Liver (tissue), 9 donors: ENCODE data around the gene CHSY1. TPM values are rescaled to one million over a fixed set of nuclear protein-coding genes. Genes with fewer than 3 reads are reported as not detected.

Source experiments
- DNase-seq: peaks from one replicate; pipeline ENCODE4 v3.0.0-alpha.2; 2017; ENCODE audit warnings: low spot score
- H3K27ac ChIP-seq, 2 donors: one replicate each; pipeline ENCODE4 v1.7.0; 2013; ENCODE audit warnings: inconsistent platforms in 2 of 2, low read length in 2 of 2, control low read depth in 1 of 2, low read depth in 1 of 2, mild to moderate bottlenecking in 1 of 2
- H3K27me3 ChIP-seq, 4 donors: one replicate each; pipeline versions ENCODE4 v1.6.1 to v1.7.0; 2013; ENCODE audit warnings: low read length in 3 of 4, inconsistent platforms in 1 of 4, mild to moderate bottlenecking in 1 of 4, moderate library complexity in 1 of 4; ENCODE audit not compliant: control insufficient read depth in 4 of 4, insufficient read depth in 4 of 4
- H3K36me3 ChIP-seq, 4 donors: one replicate each; pipeline versions ENCODE4 v1.6.1 to v1.7.0; 2013; ENCODE audit warnings: low read length in 3 of 4, mild to moderate bottlenecking in 3 of 4, low read depth in 1 of 4, moderate library complexity in 1 of 4; ENCODE audit not compliant: control insufficient read depth in 4 of 4, insufficient read depth in 3 of 4
- H3K4me1 ChIP-seq, 4 donors: one replicate each; pipeline versions ENCODE4 v1.6.1 to v1.7.0; 2013; ENCODE audit warnings: low read length in 3 of 4, mild to moderate bottlenecking in 3 of 4, moderate library complexity in 1 of 4; ENCODE audit not compliant: control insufficient read depth in 4 of 4, insufficient read depth in 4 of 4
- H3K4me3 ChIP-seq, 3 donors: one replicate each; pipeline versions ENCODE4 v1.6.1 to v1.7.0; 2013; ENCODE audit warnings: low read length in 3 of 3, control low read depth in 1 of 3, low read depth in 1 of 3, mild to moderate bottlenecking in 1 of 3
- H3K9ac ChIP-seq, 2 donors: one replicate each; pipeline ENCODE4 v1.7.0; 2013; ENCODE audit warnings: low read length in 2 of 2, mild to moderate bottlenecking in 2 of 2, moderate library complexity in 2 of 2, control low read depth in 1 of 2, low read depth in 1 of 2
- H3K9me3 ChIP-seq, 4 donors: one replicate each; pipeline versions ENCODE4 v1.6.1 to v1.7.0; 2013; ENCODE audit warnings: low read length in 3 of 4; ENCODE audit not compliant: control insufficient read depth in 4 of 4
- CTCF ChIP-seq: fragments of 150-350 bp; IDR thresholded peaks from 2 replicates; pipeline ENCODE4 v1.5.1; 2017; ENCODE audit warnings: improper control_type of control experiment, low read depth, low read length; ENCODE audit not compliant: missing input control
- EGR1 ChIP-seq, 2 donors: IDR thresholded peaks; 2 replicates each; pipeline ENCODE4 v1.6.1; 2016 to 2018; ENCODE audit warnings: antibody characterized with exemption in 2 of 2, low read depth in 2 of 2
- FOXA1 ChIP-seq: IDR thresholded peaks from 2 replicates; pipeline ENCODE4 v1.6.1; 2016; ENCODE audit warnings: antibody characterized with exemption
- FOXA2 ChIP-seq: IDR thresholded peaks from 2 replicates; pipeline ENCODE4 v1.6.1; 2016; ENCODE audit warnings: antibody characterized with exemption
- GABPA ChIP-seq, 2 donors: IDR thresholded peaks in 1 of 2; conservative IDR thresholded peaks in 1 of 2; 2 replicates each; pipeline ENCODE4 v1.6.1; 2016; ENCODE audit warnings: antibody characterized with exemption in 2 of 2, mild to moderate bottlenecking in 1 of 2, moderate library complexity in 1 of 2
- HNF4A ChIP-seq, 2 donors: conservative IDR thresholded peaks; 2 replicates each; pipeline ENCODE4 v1.6.1; 2016; ENCODE audit warnings: antibody characterized with exemption in 2 of 2, mild to moderate bottlenecking in 2 of 2
- MAX ChIP-seq: IDR thresholded peaks from 2 replicates; pipeline ENCODE4 v1.6.1; 2016; ENCODE audit warnings: antibody characterized with exemption
- NR2F2 ChIP-seq: IDR thresholded peaks from 2 replicates; pipeline ENCODE4 v1.6.1; 2016; ENCODE audit warnings: antibody characterized with exemption
- RAD21 ChIP-seq, 2 donors: IDR thresholded peaks; 2 replicates each; pipeline ENCODE4 v1.6.1; 2016; ENCODE audit warnings: antibody characterized with exemption in 2 of 2, mild to moderate bottlenecking in 2 of 2
- REST ChIP-seq: IDR thresholded peaks from 2 replicates; pipeline ENCODE4 v1.6.1; 2016; ENCODE audit warnings: antibody characterized with exemption, mild to moderate bottlenecking
- RXRA ChIP-seq, 2 donors: IDR thresholded peaks; 2 replicates each; pipeline ENCODE4 v1.6.1; 2017 to 2018; ENCODE audit warnings: antibody characterized with exemption in 2 of 2, mild to moderate bottlenecking in 1 of 2
- SP1 ChIP-seq: IDR thresholded peaks from 2 replicates; pipeline ENCODE4 v1.6.1; 2018; ENCODE audit warnings: antibody characterized with exemption, mild to moderate bottlenecking
- TAF1 ChIP-seq: conservative IDR thresholded peaks from 2 replicates; pipeline ENCODE4 v1.6.1; 2016; ENCODE audit warnings: antibody characterized with exemption, mild to moderate bottlenecking
- YY1 ChIP-seq: IDR thresholded peaks from 2 replicates; pipeline ENCODE4 v1.6.1; 2016; ENCODE audit warnings: antibody characterized with exemption, mild to moderate bottlenecking
- ZBTB33 ChIP-seq: IDR thresholded peaks from 2 replicates; pipeline ENCODE4 v1.6.1; 2016; ENCODE audit warnings: antibody characterized with exemption
- WGBS: extraction: QIAGEN DNeasy Blood & Tissue Kit; methylation state at CpG from one replicate; pipeline ENCODE4 v1.1.7; 2013; 5-methylcytosine and 5-hydroxymethylcytosine counted together
- polyA plus RNA-seq, 2 donors: library from polyadenylated mRNA; stranded (reverse) in 1 of 2; unstranded in 1 of 2; fragments of 200-250 nt in 1 of 2; fragments of >200 nt in 1 of 2; fragmentation: Nextera tagmentation in 1 of 2; extraction: Ambion mirVana in 1 of 2; gene quantifications; one replicate each; pipeline versions ENCODE4 v1.2.1 to v1.2.3, GENCODE V29; 2013 to 2015
- total RNA-seq, 2 donors: library from RNA; depleted of rRNA; stranded (reverse); fragments of >200 nt; gene quantifications; one replicate each; pipeline ENCODE4 v1.2.3, GENCODE V29; 2014
- donor health status: healthy.
- donor health status: healthy.
- donor health status: healthy.
- donor health status: healthy.
- donor health status: healthy.

Gene CHSY1
- total and polyA plus RNA-seq, 4 donors = 1.4 to 12.3 (median 6.6) TPM

- TF ChIP-seq GABPA (IDR thresholded peaks at IDR 0.05 in 1 of 2, conservative IDR thresholded peaks at IDR 0.05 in 1 of 2) (no peak), RXRA (IDR thresholded peaks at IDR 0.05) (no peak), RAD21 (IDR thresholded peaks at IDR 0.05) (no peak), HNF4A (conservative IDR thresholded peaks at IDR 0.05) (no peak), REST (no peak), TAF1 (no peak), MAX (no peak)
These were observed 34.4 kb downstream of the CHSY1 start (continued) for GRCh38 chr15:101217446-101217845.

- Histone ChIP-seq H3K36me3 (no peaks in the 10 kb centered on the region), H3K9ac (no peak overlapping the region), H3K27me3 (no peaks in the 10 kb centered on the region), H3K27ac (no peak overlapping the region), H3K9me3 (no peaks in the 10 kb centered on the region), H3K4me1 (no peaks in the 10 kb centered on the region), H3K4me3 (no peak overlapping the region)
- TF ChIP-seq ZBTB33 (no peak), GABPA (IDR thresholded peaks at IDR 0.05 in 1 of 2, conservative IDR thresholded peaks at IDR 0.05 in 1 of 2) (no peak), YY1 (no peak)
- WGBS = 93% methylated on average over 3 of the region's 3 CpGs
- DNase-seq = no peak
These were observed 35.7 kb downstream of the CHSY1 start for GRCh38 chr15:101216100-101216499.

- Histone ChIP-seq H3K4me1 (no peaks in the 10 kb centered on the region), H3K27me3 (no peaks in the 10 kb centered on the region), H3K27ac (no peak overlapping the region), H3K9me3 (no peaks in the 10 kb centered on the region), H3K36me3 (no peaks in the 10 kb centered on the region), H3K4me3 (no peak overlapping the region), H3K9ac (no peak overlapping the region)
- TF ChIP-seq FOXA2 (no peak), REST (no peak), NR2F2 (no peak), SP1 (no peak), ZBTB33 (no peak), GABPA (IDR thresholded peaks at IDR 0.05 in 1 of 2, conservative IDR thresholded peaks at IDR 0.05 in 1 of 2) (no peak), RXRA (IDR thresholded peaks at IDR 0.05) (no peak), TAF1 (no peak), FOXA1 (no peak), MAX (no peak), EGR1 (IDR thresholded peaks at IDR 0.05; ENCODE audit: low read depth in 2 of 2) (no peak), YY1 (no peak), CTCF (no peak)
- no peak for DNase-seq
- WGBS = 99% methylated on average over 4 of the region's 4 CpGs
These were observed 36.2 kb downstream of the CHSY1 start for GRCh38 chr15:101215681-101216080.
